GM21786 (cell line): ENCODE measurements around the gene IRX3.

Experiments
- ATAC-seq: cut with Tn5 transposase; IDR thresholded peaks from one replicate; pipeline ENCODE4 v1.9.1; 2021; ENCODE audit not compliant: unreplicated experiment

Gene IRX3

DNA sequence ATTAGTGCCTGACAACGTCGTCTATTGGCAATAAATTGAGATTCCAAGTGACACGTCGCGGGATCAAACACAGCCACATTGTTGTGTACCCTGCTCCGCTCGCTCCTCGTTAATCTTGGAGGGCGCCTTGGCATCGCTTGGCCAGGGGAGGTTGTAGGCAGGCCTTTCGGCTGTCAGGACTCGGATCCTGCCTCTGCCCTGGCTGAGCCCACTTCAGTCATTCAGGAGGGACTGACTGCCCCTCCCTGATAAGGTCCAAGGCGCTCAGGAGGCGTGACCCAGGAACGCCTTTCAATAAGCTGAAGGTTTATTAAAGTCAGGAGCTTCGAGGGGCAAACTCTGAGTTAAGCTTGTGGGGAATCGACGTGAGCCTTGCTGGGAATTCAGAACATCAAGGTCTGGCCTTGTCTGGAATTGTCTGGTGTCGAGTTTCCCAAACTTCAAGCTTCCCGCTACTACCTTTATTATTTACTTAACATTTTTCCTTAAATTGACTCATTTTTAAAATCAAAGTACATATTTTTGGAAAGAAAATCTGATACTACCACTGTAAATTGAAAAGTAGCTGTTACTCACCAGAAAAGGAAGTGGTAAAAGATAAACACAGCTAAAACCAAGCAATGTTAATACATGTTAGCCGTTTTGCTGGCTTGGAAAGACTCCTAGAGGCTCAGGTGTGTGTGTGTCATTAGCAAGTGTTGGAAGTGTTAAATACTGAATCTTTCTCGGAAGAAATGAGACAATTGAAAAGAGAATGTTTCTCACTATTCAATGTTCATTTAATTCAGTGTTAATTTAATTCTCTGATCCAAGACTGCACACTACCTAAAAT, 5.3 kb upstream of the IRX3 start:
- no peak for ATAC-seq

DNA sequence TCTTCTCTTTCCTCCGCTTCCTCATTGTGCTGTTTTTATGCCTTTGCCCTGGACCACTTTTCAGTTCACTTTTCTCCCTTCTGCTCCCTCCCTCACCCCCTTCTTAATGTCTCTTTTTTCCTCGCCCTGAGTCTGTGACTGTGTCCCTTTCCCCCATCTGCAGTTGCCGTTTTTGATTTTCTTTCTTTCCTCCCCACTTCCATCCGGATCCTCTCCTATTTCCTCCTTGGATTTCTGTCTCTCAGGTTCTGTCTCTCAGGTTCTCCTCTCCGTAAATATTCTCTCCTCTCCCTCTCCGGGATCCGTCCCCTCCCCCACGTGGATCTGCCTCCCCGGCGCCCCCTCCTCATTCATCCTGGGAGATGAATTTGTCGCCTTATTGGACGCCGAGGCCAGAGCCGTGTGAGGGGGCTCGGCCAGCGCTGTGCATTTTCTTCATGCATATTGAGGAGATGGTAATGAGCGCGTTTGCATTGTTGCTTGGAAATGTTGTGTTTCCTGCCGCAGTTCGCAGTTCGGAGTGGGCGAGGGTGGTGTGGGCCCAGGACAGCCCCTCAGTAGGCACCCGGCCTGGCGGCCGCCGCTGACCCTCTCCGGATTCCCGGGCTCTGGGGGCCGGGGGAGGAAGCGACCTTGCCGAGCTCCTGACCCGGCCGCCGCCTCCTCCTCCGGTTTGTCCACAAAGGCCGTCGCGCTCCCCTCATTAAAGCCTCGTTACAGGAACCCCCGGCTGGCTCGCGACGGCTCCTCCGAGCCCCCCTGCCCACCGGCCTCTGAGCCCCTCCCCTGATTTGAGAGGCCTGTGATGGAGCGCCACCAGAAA, 4.5 kb upstream of the IRX3 start:
- ATAC-seq = no peak

DNA sequence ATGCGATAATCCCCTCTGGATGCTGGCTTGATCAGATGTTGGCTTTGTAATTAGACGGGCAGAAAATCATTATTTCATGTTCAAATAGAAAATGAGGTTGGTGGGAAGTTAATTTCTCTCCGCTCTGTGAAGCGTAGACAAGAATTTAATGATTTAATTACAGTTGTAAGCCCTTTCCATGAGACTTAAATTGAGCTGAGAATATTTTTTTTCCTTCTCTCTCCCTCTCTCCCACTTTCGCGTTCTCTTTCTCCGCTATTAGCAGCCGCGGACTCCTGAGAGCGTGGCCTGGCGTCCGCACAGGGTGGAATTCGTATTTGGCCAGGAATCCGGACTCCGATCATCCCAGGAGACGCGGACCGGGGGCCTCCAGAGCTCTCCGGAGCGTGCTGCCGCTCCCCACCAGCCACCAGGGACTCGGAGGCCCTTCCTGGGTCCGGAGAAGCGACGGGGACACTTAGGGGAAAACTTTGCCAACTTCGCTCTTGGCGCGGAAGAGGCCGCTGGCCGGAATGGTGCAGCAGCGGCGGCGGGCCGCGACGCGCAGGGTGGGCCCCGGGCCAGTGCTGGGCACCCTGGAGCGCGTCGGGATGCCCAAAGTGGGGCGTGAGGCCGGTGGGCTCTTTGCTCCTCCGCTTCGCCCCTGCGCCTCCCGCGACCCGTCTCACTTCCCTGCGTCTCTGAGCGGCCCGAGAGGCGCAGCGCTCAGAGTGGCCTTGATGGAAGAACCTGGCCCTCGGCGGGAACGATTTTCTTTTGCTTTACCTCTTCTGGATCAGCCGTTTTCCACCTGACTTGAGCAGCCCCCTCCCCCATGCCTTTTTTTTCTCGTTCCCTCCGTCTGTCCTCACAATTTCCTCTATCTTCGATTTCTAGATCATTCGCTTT, 3.6 kb upstream of the IRX3 start:
- ATAC-seq = no peak

DNA sequence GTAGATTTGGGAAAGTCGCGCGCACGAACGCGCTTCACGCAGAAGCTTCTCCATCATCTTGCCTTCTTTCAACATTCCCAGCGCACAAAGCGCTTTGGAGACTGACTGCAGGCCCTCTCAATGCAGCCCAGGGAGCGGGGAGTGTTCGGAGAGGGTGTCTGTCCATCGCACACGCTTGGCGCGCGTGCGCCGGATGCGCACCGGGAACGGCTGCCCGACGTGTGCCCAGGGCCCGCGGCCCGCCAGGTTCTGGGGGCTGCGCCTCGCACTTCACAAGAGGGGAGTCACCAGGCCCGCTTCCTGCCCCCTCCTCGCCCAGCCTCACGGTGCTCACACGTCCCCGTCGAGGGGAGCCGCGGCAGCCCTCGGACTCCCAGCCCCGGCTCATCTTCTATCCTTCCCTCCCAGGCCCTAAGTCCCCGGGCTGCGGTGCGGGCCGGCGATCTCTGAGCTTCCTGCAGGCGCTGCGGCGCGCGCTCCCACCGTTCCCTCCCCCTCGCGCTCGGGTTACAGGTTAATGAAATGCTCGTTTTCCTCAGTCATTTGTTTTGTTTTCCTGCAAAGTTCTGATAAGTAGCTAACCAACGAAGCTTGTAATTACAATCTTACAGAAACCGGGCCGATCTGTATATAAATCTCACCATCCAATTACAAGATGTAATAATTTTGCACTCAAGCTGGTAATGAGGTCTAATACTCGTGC, 2.8 kb upstream of the IRX3 start:
- ATAC-seq = no peak

DNA sequence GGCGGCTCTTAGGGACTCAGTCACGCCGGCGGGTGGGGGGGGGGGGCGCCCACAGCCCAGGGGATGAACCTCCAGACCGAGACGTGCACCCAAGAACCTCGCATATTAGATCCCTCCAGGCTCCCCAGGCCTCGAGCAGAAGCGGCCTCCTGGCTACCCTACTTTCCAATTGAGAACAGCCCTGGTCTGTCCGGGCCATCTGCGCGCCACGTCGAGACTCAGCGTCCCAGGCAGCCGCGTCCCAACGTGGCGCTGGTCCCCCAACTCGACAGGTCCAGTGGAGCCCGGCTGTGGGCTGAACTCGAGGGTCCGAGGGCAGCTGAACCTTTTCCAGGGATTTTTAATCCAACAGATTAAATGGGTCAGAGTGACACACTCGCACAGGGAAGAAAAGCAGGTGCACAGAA, 2.3 kb upstream of the IRX3 start:
- ATAC-seq = no peak

DNA sequence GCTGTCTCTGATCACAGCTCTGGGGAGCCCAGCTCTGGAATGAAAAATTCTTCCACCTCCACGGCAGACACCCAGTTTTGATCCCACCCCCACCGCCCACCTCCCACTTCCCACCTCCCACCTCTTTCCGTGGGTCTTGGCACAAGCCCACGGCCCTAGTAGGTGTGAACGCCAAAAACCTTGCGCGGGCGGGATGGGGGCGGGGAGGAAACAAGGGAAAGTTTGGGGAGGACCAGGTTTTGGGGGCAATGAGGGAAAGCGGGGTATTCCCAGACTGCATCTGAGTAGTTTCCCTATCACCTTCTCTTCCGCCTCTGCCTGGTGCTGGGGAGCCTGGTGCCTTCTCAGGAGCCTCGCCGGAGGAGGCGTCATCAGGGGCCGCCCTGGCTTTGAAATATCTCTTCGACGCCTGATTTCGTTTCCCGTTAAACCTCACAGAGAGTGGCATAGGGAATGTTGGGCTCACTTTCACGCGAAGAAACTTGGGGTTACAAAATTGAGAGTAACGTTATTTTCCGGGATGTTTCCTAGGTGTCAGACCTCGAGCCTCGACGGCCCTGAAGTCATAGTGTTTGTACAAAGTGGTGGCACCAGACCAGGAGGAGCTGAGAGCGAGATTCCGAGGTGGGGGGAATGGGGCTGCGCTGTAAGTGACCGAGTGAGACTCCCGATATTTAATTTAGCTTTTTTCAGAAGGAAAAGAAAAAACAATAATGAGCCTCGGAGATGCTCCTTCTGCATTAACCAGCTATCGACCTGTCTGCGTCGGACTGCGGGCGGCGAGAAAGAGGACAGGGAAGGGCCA, 1.6 kb upstream of the IRX3 start:
- no peak for ATAC-seq

DNA sequence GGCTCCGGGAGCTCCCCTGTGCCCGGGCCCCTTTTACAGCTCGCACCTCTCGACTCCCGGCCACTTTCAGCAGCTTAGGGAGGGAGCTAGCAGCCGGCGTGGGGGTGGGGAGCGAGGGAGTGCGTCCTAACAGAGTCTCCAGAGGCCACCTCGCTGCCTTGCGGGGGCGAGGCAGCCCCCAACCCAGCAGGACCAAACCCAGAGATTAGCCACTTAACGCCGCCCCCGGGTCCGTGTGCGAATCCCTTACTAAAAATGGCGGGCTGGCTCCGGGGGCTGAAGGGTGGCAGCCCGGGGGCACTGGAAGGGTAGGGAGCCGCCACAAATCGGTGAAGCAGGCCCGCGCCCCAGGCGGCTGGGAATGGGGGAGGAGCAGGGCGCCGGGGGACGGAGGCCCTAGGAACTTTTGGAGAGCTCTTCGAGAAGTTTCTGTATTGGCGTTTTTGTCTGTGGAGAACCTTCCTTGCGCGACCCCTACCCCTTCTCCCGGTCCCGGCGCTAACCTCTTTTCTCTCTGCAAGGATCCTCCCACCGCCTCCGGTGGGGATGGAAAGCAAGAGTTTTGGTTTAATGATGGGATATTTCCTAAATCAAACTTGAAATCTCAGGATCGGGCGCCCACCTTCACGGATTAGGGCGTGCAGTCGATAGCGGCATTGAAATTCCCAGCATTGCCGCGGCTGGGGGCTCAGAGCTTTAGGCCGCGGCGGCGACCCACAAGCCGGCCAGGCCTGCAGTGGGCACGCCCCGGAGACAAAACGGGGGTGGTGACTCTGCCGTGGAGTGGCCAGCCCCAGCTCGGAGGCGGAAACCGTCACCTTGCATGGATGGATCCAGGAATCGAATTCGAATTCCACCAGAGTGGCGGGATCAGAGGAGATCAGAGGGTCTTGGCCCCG, 793 bp upstream of the IRX3 start:
- ATAC-seq = no peak

DNA sequence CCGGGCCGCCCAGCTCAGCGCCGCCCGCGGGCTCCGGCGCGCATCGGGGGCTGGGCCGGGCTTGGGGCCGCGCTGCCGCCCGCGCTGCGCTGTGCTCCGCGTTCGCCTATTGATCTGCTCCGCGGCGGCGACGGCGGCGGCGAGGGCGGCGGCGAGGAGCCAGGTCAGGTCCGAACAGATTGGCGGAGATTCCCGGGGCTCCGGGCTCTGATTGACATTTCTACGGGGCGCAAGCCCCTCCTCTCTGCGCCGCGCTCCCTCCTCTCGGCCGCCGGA, 559 bp downstream of the IRX3 start:
- no peak for ATAC-seq

DNA sequence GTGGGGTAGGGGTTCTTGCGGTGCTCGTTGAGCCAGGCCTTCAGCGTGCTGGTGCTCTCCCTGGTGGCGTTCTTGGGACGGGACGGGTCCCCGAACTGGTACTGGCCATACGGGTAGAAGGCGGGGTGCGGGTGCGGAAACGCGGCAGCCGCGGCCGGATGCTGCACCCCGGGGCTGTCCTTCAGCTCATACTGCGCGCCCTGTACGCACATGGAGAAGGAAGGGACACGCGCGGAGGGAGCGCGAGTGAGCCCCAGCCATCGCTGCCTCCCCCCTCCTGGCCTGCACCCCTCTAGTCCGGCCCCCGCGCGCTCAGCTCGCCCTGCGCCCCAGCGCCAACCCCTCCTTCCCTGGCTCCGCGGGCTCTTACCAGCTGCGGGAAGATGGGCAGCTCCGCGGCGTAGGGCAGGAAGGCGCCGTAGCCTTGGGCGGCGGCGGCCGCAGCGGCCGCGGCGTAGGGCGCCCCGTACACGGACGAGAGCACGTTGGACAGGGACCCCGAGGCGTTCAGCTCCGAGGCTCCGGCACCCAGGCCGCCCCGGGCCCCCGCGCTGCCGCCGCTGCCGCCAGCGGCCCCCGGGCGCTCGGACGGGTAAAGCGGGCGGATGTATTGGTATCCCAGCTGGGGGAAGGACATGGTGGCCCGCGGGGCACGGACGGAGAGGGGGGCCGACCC, 1.0 kb downstream of the IRX3 start:
- no peak for ATAC-seq

DNA sequence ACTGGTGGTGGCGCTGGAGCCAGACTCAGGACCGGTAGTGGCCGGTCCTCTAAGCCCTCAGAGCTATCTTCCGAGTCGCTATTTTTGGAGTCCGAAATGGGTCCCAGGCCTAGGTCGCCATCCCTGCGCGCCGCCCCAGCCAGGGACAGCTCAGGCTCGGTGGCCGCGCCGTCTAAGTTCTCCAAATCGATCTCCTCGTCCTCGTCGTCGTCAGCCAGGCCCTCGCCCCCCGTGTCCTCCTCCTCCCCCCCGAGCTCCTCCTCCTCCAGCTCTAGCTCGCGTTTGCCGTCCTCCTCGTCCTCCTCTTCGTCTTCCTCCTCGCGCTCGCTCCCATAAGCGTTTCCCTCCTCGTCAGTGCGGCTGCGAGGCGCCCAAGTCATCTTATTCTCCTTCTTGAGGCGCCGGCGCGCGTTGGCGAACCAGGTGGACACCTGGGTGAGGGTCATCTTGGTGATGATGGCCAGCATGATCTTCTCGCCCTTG, 1.6 kb downstream of the IRX3 start:
- no peak for ATAC-seq

DNA sequence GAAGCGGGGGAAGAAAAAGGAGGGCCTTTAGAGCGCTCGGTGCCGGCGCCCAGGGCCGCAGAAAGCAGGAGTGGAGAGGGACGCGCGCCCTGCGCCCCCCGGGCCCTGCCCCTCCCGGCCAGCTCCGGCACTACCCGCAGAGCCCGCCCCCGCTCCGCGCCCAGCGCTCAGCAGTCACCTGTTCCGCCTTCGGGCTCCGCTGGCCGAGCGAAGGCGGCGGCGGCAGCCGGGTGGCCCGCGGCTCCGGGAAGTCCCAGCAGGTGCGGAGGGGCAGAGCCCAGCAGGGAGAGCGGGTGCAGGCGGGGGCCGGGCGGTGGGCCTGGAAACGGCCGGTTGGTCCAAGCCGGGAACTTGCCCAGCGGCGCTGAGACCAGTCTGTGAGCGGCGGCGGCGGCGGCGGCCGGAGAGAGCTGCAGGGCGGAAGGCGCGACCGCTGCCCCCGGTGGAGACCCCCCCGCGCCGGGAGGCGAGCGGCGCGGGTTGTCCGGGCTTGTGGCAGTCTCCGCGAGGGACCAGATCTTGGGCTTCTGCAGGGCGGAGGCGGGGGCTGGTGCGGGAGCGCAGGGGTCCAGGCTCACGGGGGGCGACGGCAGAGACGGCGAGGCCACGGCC, 2.2 kb downstream of the IRX3 start:
- no peak for ATAC-seq

DNA sequence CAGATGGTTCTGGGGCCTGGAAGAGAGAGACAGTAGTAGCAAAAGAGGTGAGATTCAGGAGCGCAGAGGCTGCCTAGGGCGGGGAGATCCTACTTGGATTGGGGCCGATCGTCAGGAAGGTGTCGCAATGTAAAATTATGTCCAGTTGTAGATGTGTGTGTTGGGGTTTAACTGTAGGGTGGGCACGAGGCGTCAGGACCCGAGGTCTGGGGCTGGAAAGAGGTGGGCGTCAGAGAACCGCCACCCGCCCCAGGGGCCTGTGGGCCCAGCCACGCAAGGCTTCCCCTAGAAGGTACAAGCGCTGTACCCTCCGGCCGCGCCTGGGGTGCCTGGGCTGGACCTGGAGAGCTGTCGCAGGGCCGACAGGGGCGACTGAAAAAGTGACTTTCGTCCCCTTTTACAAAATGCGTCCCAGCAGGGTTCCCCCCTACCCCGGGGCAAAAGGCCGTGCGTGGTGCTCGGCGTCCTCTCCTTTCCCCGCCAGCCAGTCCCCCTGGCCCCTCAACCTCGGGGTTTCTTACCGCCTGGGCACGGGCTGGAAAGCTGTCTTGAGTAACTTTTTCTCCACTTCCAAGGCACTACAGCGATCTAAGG, 2.8 kb downstream of the IRX3 start:
- ATAC-seq = no peak

DNA sequence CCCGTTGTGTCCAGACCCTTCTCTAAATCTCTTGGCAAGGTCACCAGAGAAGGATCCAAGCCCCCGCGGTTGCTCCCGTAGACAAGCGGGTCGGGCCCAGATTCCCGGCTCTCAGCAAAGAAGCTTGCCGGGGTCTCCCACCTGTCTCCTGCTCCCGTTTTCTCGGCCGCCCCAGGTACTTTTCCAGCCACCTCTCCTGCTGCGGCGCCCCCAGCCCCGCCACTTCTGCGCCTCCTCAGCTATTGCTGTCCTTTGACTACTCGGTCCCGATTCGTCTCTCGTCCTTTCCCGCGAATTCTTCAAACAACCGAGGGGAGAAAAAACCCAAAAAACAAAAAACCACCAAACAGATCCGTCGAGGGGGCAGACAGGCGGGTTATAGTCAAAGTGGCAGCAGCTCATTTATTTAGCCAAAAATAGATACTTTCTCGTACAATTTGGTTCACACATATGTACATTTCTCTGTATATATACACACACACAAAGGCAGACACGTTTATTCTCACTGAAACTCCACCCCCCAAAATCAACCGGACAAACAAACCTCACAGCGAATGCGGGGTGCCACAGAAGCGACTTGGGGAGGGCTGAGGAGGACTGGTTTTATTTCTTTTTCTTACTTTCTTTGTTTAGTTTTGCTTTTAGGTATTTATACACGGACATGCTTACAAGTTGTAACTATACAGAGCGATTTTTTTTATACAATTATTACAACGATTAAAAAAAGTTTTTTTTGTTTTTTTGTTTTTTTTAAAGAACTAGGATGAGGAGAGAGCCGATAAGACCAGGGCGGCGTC, 3.5 kb downstream of the IRX3 start:
- no peak for ATAC-seq

DNA sequence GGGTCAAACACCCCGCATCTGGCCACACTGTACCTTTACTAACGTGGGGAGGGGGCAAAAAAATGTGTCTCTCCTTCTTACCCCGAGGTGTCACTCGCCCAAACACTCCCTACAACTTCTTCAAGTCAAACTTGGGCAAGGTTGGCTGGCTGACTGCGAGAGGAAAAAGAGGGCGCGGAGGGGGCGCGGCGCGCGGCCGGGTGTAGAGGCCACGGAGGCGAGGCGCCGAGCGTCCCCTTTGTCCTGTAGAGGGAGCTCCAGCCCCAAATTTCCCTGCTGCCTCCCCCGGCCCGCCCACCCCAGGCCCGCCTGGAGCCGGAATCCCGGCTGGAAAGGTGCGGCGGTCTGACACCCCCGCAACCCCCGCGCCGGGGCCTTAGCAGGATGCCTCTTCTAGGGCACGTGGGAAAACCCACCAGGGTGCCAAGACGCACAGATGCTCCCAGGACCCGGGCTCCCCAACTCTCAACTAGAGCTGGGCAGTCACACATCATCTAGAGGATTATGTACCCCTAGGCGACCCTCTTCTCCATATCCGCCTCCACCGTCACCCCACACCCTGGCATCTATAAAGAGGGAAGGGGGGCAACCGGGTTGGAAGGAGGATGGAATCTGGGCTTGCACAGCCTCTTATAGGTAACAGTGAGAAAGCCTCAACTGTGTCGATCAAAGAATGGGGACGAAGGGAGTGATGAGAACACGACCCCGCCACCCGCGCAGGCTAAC, 4.2 kb downstream of the IRX3 start:
- ATAC-seq = no peak

DNA sequence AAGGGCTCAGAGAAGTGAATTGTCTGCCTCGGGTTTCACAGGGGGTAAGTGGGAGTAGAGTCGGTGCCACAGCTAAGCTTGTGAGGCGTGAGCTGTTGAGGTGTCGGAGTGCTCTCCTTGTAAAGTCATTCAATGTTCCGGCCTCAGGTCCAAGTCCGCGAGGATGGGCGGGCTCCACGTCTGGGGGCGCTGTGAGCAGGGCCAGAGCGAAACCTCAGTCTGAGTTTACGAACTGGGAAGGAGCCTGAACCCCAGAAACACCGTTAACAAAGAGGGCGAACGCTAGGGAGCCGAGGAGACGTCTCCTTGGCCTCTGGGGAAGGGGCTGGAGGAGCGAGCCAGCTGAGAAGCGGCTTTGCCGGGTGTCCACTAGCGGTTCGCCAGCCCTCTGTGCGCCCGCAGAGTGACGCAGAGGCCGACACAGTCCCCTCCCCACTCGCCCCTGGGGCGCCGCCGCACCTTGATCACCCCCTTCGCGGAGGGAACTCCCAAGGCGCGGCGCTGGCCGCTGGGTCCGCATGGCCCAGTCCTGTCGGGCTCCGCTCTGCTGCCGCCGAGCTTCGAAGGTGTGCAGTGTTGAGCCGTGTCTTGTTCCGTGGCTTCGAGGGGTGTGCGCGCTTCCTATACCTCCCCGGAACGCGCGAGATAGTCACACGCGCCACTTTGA, 4.9 kb downstream of the IRX3 start:
- ATAC-seq = no peak

DNA sequence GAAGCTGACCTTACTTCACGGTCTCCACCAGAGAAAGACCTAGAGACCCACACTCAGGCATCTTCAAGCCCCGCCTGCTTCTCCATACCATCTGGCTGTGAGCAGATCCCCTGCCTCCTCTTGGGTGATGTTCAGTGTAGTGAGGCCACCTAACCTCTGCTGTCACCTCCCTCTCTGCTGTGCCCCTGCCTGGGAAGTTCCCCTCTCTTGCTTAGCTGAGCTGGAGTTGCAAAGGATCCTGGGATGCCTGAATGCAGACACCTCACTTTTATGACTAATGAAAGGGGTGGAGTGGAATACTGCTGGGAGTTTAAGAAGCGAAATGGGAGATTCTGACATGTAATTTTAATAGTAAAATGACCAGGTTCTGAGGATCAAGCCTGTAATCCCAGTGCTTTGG, 5.8 kb downstream of the IRX3 start:
- ATAC-seq = no peak
